HepG2 (cell line): ENCODE measurements around the gene ITGA7.

Experiments
- CBX1 ChIP-seq: IDR thresholded peaks from one replicate; pipeline ENCODE4 v1.6.1; 2016; ENCODE audit warnings: antibody characterized with exemption, low read depth
- CCDC6 ChIP-seq: sonication (generic); formaldehyde crosslinking; IDR thresholded peaks from 2 replicates; pipeline ENCODE4 v1.8.1; 2022; ENCODE audit warnings: mild to moderate bottlenecking, missing genetic modification reagents, moderate library complexity
- HNRNPLL ChIP-seq: fragments of 200-400 bp; formaldehyde crosslinking; IDR thresholded peaks from 2 replicates; pipeline ENCODE4 v1.6.1; 2017; ENCODE audit warnings: mild to moderate bottlenecking, low read depth, low read length; ENCODE audit not compliant: poor library complexity, severe bottlenecking
- POLR2AphosphoS5 ChIP-seq: IDR thresholded peaks from 2 replicates; pipeline ENCODE4 v1.6.1; 2012; ENCODE audit warnings: low read depth, low read length
- RAD21 ChIP-seq: fragments of 450-650 bp; formaldehyde crosslinking; IDR thresholded peaks from 2 replicates; pipeline ENCODE4 v1.5.0; 2020; ENCODE audit warnings: mild to moderate bottlenecking
- ZNF660 ChIP-seq: sonication (generic); formaldehyde crosslinking; IDR thresholded peaks from 2 replicates; pipeline ENCODE4 v1.5.1; 2020; ENCODE audit warnings: mild to moderate bottlenecking, low read depth, missing genetic modification reagents, borderline replicate concordance
- ZNF777 ChIP-seq: sonication (generic); formaldehyde crosslinking; IDR thresholded peaks from 2 replicates; pipeline ENCODE4 v1.4.0; 2020; ENCODE audit warnings: missing genetic modification reagents
- ZNF792 ChIP-seq: IDR thresholded peaks from 2 replicates; pipeline ENCODE4 v1.6.1; 2016
- ZNF816 ChIP-seq: sonication (generic); formaldehyde crosslinking; IDR thresholded peaks from 2 replicates; pipeline ENCODE4 v1.8.0; 2022; ENCODE audit warnings: missing genetic modification reagents, mild to moderate bottlenecking, borderline replicate concordance
- TF ChIP-seq, protein P1 (sequence below): IDR thresholded peaks from 2 replicates; pipeline ENCODE4 v1.6.1; 2012; ENCODE audit warnings: inconsistent platforms
- TF ChIP-seq, protein P2 (sequence below): IDR thresholded peaks from 2 replicates; pipeline ENCODE4 v1.6.1; 2016; ENCODE audit warnings: control low read depth
- TF ChIP-seq, protein P3 (sequence below): IDR thresholded peaks from 2 replicates; pipeline ENCODE4 v1.6.1; 2016; ENCODE audit warnings: missing compliant biosample characterization, missing genetic modification reagents, borderline replicate concordance

- no peak for TF ChIP-seq HNRNPLL
- TF ChIP-seq, protein P1, sequence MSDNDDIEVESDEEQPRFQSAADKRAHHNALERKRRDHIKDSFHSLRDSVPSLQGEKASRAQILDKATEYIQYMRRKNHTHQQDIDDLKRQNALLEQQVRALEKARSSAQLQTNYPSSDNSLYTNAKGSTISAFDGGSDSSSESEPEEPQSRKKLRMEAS: no peak
- TF ChIP-seq CCDC6 (CRISPR knock-in tag): no peak
- TF ChIP-seq ZNF816: no peak
- TF ChIP-seq, protein P2, sequence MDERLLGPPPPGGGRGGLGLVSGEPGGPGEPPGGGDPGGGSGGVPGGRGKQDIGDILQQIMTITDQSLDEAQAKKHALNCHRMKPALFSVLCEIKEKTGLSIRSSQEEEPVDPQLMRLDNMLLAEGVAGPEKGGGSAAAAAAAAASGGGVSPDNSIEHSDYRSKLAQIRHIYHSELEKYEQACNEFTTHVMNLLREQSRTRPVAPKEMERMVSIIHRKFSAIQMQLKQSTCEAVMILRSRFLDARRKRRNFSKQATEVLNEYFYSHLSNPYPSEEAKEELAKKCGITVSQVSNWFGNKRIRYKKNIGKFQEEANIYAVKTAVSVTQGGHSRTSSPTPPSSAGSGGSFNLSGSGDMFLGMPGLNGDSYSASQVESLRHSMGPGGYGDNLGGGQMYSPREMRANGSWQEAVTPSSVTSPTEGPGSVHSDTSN (CRISPR knock-in tag): no peak
- TF ChIP-seq, protein P3, sequence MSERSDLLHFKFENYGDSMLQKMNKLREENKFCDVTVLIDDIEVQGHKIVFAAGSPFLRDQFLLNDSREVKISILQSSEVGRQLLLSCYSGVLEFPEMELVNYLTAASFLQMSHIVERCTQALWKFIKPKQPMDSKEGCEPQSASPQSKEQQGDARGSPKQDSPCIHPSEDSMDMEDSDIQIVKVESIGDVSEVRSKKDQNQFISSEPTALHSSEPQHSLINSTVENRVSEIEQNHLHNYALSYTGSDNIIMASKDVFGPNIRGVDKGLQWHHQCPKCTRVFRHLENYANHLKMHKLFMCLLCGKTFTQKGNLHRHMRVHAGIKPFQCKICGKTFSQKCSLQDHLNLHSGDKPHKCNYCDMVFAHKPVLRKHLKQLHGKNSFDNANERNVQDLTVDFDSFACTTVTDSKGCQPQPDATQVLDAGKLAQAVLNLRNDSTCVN: no peak
- TF ChIP-seq CBX1: no peak
- TF ChIP-seq POLR2AphosphoS5: no peak
- TF ChIP-seq RAD21: no peak
- TF ChIP-seq ZNF660 (CRISPR knock-in tag): no peak
- no peak for TF ChIP-seq ZNF777 (CRISPR knock-in tag)
- TF ChIP-seq ZNF792 (CRISPR knock-in tag): no peak
Observed at GRCh38 chr12:55733858-55734257, 26.2 kb upstream of the ITGA7 start.
